ENCODE measurements around the gene SLC35E1. TPM values are rescaled to one million over a fixed set of nuclear protein-coding genes. Genes with fewer than 3 reads are reported as not detected.

The SLC35E1 gene
- total RNA-seq (2022; extraction: Qiagen RNA extraction; ENCODE audit: low read depth) = 16.7 to 20.3 TPM (median 19.3 TPM) in 5 replicates

GRCh38 chr19:16572332-16573211 lies at the start of gene SLC35E1:
Gene SLC35E1 (minus strand): TSS chr19:16572415. CDS start chr19:16572364, 51 bp downstream.

DNA sequence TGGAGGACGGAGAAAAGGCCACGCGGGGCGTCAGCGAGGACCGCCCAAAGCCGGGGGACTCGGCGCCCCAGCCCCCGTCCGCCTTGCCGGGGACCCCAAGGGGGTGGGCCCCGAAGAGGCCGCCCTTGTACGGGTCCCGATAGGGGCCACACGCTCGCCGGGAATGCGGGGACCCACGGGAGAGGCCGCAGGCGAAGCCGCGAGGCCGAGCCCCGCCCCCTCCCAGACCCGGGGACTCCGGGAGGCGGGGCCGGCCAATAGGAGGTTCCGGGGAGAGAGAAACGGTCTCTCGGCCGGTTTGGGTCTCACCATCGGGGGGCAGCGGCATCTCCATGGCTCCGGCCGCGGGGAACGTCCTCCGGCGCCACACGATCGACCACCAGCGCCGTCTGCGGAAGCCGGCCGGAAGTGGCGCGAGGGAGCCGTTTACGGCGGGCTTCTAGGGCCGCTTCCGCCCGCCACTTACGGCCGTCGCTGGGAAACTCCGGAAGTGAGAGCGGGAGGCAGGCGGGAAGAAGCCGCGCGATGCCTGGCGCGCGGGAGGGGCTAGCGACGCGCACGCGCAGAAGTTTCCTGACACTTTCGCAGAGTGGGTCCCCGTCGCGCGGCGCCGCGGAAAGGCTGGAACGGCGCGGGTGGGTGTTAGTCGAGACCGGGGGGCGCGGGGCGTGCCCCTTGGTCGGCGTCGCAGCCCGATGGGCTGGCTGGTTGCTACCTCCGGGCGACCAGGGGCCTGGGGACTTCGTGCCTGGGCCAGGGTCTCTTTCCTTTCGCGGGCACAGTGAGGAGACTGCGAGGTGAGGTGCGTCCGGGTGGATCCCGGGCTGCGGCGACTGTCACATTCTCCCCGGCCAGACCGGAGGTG lies 29.9 kb downstream of the SLC35E1 start, which contains the start of gene CHERP:
CHERP (minus strand) TSS at position 393 of the 865 bp plus-strand sequence; CDS start at position 334, 59 bp downstream.

Other genes with a start within 250 kb of the SLC35E1 start
- 11.6 to 27.4 TPM (median 23.2 TPM) in 5 replicates for gene KLF2, start 247.6 kb downstream of the SLC35E1 start, total RNA-seq (2022; extraction: Qiagen RNA extraction; ENCODE audit: low read depth)
- 12.7 to 17.4 TPM (median 15.4 TPM) in 5 replicates for gene EPS15L1, start 100.4 kb downstream of the SLC35E1 start, total RNA-seq (2022; extraction: Qiagen RNA extraction; ENCODE audit: low read depth)
- not detected in 5 replicates for gene CALR3, start 76.2 kb downstream of the SLC35E1 start, total RNA-seq (2022; extraction: Qiagen RNA extraction; ENCODE audit: low read depth)
- gene C19orf44, start 76.0 kb downstream of the SLC35E1 start, total RNA-seq (2022; extraction: Qiagen RNA extraction; ENCODE audit: low read depth) = 2.1 to 4.5 TPM (median 2.9 TPM) in 5 replicates
- 29.1 to 33.6 TPM (median 31.4 TPM) in 5 replicates for gene CHERP, start 30.0 kb downstream of the SLC35E1 start, total RNA-seq (2022; extraction: Qiagen RNA extraction; ENCODE audit: low read depth)
- 3.8 to 6.2 TPM (median 4.6 TPM) in 5 replicates for gene MED26, start 55.8 kb upstream of the SLC35E1 start, total RNA-seq (2022; extraction: Qiagen RNA extraction; ENCODE audit: low read depth)
- gene SMIM7, start 87.7 kb upstream of the SLC35E1 start, total RNA-seq (2022; extraction: Qiagen RNA extraction; ENCODE audit: low read depth) = 65.6 to 80.5 TPM (median 72.9 TPM) in 5 replicates
- gene TMEM38A, start 88.7 kb upstream of the SLC35E1 start, total RNA-seq (2022; extraction: Qiagen RNA extraction; ENCODE audit: low read depth) = 0.87 to 1.8 TPM (median 1.5 TPM) in 5 replicates
- gene NWD1, start 147.4 kb upstream of the SLC35E1 start, total RNA-seq (2022; extraction: Qiagen RNA extraction; ENCODE audit: low read depth) = not detected in 5 replicates